ENCODE data around the gene FMO1. TPM values are rescaled to one million over a fixed set of nuclear protein-coding genes. Genes with fewer than 3 reads are reported as not detected.

FMO1 gene
- total RNA-seq, 4 donors from 2014 or later, result 0.77 to 14.1 (median 2.7) TPM

DNA sequence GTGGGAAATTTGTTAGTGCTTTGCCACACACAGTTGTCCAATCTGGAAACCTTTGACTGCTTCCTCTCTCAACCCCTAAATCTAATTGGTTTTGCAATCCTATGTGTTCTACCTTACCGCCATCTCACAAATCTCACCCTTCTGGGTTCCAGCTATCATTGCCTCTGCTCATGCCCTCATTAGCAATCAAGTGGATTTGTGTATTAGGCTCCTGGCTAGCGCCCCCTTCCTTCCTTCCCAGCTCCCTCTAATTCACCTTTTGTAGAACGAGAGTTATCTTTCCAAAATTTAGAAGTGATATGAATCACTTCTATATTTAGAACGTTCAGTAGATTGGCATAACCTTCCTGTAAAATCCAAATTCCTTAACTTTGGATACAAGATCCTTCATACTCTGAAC, 18.6 kb downstream of the FMO1 start:
- intact Hi-C loops (cut with DNase I; ENCODE audit: low total_unique reads), result no loop called here
- no peak overlapping the region for H3K27ac ChIP-seq
- H3K36me3 ChIP-seq, result no peaks in the 10 kb centered on the region
- H3K4me3 ChIP-seq, result no peak overlapping the region
- H3K27me3 ChIP-seq, result no peaks in the 10 kb centered on the region
- no peak for DNase-seq
- H3K4me1 ChIP-seq, result no peaks in the 10 kb centered on the region
- no peaks in the 10 kb centered on the region for H3K9me3 ChIP-seq
- TF ChIP-seq, protein P1, sequence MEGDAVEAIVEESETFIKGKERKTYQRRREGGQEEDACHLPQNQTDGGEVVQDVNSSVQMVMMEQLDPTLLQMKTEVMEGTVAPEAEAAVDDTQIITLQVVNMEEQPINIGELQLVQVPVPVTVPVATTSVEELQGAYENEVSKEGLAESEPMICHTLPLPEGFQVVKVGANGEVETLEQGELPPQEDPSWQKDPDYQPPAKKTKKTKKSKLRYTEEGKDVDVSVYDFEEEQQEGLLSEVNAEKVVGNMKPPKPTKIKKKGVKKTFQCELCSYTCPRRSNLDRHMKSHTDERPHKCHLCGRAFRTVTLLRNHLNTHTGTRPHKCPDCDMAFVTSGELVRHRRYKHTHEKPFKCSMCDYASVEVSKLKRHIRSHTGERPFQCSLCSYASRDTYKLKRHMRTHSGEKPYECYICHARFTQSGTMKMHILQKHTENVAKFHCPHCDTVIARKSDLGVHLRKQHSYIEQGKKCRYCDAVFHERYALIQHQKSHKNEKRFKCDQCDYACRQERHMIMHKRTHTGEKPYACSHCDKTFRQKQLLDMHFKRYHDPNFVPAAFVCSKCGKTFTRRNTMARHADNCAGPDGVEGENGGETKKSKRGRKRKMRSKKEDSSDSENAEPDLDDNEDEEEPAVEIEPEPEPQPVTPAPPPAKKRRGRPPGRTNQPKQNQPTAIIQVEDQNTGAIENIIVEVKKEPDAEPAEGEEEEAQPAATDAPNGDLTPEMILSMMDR (IDR thresholded peaks at IDR 0.05), result no peak
- no peak for TF ChIP-seq POLR2A (IDR thresholded peaks at IDR 0.05)

DNA sequence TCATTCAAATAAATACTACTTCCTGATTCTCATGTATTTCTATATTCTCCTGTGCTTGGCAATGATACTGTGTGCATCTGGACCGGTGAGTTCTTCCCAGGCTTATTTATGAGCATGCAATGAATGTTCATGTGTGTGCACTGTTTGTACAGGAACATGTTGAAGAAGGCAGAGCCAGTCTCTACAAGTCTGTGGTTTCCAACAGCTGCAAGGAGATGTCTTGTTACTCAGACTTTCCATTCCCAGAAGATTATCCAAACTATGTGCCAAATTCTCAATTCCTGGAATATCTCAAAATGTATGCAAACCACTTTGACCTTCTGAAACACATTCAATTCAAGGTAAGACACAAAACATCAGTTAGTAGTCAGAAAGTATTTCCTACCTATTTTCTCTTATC, 19.1 kb downstream of the FMO1 start:
- Histone ChIP-seq H3K9me3 (no peaks in the 10 kb centered on the region), H3K27ac (no peak overlapping the region), H3K4me1 (no peaks in the 10 kb centered on the region), H3K36me3 (no peaks in the 10 kb centered on the region), H3K4me3 (no peak overlapping the region), H3K27me3 (no peaks in the 10 kb centered on the region)
- intact Hi-C loops (cut with DNase I; ENCODE audit: low total_unique reads), result no loop called here
- TF ChIP-seq POLR2A (IDR thresholded peaks at IDR 0.05), result no peak
- TF ChIP-seq, protein P1 (IDR thresholded peaks at IDR 0.05), result no peak
- no peak for DNase-seq

DNA sequence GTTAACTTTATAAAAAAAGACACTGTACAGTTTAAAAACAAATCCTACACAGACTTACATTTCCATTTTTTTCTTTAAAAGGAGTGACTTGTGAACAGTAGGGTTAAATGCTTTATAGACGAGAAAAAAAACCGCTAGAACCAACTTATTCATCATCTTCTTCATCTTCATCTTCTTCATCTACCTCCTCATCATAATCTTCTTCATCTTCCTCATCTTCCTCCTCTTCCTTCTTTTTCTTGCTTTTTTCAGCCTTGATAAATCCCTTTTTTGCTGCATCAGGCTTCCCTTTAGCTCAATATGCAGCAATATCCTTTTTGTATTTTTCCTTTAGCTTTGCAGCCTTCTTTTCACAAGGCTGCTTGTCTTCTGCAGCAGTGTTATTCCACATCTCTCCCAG, 22.5 kb downstream of the FMO1 start:
- intact Hi-C loops (cut with DNase I; ENCODE audit: low total_unique reads), result no loop called here
- Histone ChIP-seq H3K27me3 (no peaks in the 10 kb centered on the region), H3K4me1 (no peaks in the 10 kb centered on the region), H3K27ac (no peak overlapping the region), H3K4me3 (no peak overlapping the region), H3K36me3 (no peaks in the 10 kb centered on the region), H3K9me3 (no peaks in the 10 kb centered on the region)
- TF ChIP-seq, protein P1 (IDR thresholded peaks at IDR 0.05), result no peak
- TF ChIP-seq POLR2A (IDR thresholded peaks at IDR 0.05), result no peak
- no peak for DNase-seq

DNA sequence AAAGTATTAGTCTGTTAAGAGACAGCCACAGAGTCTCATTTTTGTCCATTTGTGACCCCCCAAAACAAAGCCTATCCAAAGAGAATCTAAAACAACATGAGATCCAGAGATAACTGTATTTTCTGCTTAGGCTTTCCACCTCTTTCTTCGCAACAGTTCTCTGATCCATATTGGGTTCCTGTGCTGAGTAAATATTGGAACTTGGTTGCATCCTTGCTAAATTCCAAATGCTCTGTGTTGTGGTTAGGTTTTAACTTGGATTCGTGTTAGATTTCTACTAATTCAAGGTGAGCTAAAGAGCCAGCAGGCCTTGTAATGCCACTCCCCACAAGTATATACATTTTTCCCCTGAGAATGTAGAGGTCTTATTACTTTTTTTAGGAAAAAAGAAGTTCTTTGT, 29.2 kb downstream of the FMO1 start:
- Histone ChIP-seq H3K9me3 (no peaks in the 10 kb centered on the region), H3K4me3 (no peak overlapping the region), H3K27me3 (no peaks in the 10 kb centered on the region), H3K4me1 (no peaks in the 10 kb centered on the region), H3K36me3 (no peaks in the 10 kb centered on the region), H3K27ac (no peak overlapping the region)
- TF ChIP-seq POLR2A (IDR thresholded peaks at IDR 0.05), result no peak
- TF ChIP-seq, protein P1 (IDR thresholded peaks at IDR 0.05), result no peak
- DNase-seq, result no peak
- intact Hi-C loops (cut with DNase I; ENCODE audit: low total_unique reads), result no loop called here

DNA sequence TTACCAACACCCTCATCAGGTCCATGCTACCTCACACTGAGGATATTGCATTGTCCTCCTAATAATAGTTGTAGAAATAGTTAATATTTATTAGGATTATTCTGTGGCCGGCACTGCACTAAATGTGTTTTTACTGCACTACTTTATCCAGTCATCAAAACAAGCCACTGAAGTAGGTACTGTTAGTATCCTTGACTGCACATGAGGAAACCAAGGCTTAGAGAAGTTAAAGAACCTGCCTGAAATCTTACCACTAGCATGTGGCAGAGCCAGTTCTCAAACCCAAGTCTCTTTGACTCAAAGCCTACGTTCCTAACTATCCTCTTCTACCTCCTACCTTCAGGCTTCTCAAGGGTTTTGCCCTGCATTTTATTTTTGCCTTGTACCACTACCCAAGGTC, 30.9 kb downstream of the FMO1 start:
- Histone ChIP-seq H3K36me3 (no peaks in the 10 kb centered on the region), H3K4me3 (no peak overlapping the region), H3K9me3 (no peaks in the 10 kb centered on the region), H3K27ac (no peak overlapping the region), H3K4me1 (no peaks in the 10 kb centered on the region), H3K27me3 (no peaks in the 10 kb centered on the region)
- intact Hi-C loops (cut with DNase I; ENCODE audit: low total_unique reads), result no loop called here
- no peak for DNase-seq
- no peak for TF ChIP-seq POLR2A (IDR thresholded peaks at IDR 0.05)
- TF ChIP-seq, protein P1 (IDR thresholded peaks at IDR 0.05), result no peak

Measured in uterus (tissue), 4 donors.